Fibroblast of lung (primary cell): Measurements from ENCODE around the gene SEMA3E.

ENCODE experiments used
- EZH2 ChIP-seq: IDR thresholded peaks from 2 replicates; pipeline ENCODE4 v1.5.1; 2012; ENCODE audit warnings: low read length, control low read depth, mild to moderate bottlenecking; ENCODE audit errors: missing control alignments
- TF ChIP-seq, protein P1 (sequence below), 2 donors: IDR thresholded peaks in 1 of 2; conservative IDR thresholded peaks in 1 of 2; 1 replicate in 1 of 2; 2 replicates in 1 of 2; pipeline ENCODE4 v1.5.1; 2011 to 2012; ENCODE audit warnings: low read length in 2 of 2, control low read depth in 1 of 2, inconsistent platforms in 1 of 2, low read depth in 1 of 2, mild to moderate bottlenecking in 1 of 2

GRCh38 chr7:83643739-83644138 is 5.2 kb downstream of the SEMA3E start:
- TF ChIP-seq, protein P1, sequence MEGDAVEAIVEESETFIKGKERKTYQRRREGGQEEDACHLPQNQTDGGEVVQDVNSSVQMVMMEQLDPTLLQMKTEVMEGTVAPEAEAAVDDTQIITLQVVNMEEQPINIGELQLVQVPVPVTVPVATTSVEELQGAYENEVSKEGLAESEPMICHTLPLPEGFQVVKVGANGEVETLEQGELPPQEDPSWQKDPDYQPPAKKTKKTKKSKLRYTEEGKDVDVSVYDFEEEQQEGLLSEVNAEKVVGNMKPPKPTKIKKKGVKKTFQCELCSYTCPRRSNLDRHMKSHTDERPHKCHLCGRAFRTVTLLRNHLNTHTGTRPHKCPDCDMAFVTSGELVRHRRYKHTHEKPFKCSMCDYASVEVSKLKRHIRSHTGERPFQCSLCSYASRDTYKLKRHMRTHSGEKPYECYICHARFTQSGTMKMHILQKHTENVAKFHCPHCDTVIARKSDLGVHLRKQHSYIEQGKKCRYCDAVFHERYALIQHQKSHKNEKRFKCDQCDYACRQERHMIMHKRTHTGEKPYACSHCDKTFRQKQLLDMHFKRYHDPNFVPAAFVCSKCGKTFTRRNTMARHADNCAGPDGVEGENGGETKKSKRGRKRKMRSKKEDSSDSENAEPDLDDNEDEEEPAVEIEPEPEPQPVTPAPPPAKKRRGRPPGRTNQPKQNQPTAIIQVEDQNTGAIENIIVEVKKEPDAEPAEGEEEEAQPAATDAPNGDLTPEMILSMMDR (conservative IDR thresholded peaks at IDR 0.05 in 1 of 2, IDR thresholded peaks at IDR 0.05 in 1 of 2; ENCODE audit: low read depth in 1 of 2, low read length in 2 of 2): no peak
- TF ChIP-seq EZH2: no peak
